GM19035 (cell line): ENCODE data around the gene THSD4.

Experiments used
- ATAC-seq: cut with Tn5 transposase; IDR thresholded peaks from one replicate; pipeline ENCODE4 v1.9.1; 2021; ENCODE audit not compliant: unreplicated experiment

The THSD4 gene

GRCh38 chr15:71511796-71512681 lies 396.8 kb downstream of the THSD4 start:
- ATAC-seq: no peak

DNA sequence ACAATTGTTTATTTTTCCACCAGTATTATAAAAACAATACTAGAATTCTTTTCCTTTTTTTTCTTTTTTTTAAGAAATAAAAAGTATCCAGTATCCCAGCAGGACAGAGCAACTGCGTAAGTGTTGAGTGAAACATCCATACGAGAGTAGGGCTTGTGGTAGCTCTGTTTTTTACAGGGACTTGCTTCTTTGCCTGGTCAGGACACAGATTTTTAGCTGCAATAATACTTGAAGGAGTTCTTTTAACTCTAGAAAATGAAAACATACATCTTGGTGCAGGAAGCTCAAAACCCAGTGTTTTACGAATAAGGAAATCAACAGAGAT lies 397.4 kb downstream of the THSD4 start:
- no peak for ATAC-seq

DNA sequence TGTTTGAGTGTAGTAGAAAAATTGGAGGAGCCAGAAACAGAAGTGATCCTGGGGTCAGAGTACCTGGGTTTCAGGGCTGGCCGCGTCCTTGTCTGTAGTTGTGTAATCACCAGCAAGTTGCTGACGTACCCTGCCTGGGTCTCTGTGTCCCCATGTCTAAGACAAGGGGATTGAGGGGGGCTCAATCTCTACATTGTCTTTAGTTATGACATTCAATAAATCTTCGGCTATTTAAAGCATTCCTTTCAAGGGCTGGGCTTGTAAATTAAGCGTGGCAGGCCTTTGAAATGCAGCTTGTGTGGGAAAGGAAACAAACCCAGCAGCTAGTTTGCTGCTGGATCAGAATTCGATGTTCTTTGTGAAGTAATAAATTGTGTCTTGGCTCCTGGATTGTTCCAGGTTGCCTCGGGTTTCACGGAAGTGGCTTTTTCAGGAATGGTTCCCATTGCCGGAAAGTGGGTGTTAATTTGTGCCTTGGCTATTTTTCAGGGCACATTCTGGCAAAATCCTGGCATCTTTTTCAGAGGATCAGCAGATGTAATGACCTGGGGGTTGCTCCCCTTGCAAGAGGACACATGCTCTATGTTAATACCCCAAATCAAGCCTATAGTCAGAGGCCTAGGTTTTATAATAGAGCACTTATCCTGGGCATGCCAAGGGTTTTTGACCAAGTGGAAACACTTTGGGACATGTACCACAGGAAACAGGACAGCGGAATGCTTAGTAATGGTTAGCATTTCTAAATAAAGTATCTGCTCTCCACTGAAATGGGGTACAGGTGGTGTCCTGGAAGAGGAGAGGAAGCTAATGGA lies 400.3 kb downstream of the THSD4 start:
- ATAC-seq: no peak

DNA sequence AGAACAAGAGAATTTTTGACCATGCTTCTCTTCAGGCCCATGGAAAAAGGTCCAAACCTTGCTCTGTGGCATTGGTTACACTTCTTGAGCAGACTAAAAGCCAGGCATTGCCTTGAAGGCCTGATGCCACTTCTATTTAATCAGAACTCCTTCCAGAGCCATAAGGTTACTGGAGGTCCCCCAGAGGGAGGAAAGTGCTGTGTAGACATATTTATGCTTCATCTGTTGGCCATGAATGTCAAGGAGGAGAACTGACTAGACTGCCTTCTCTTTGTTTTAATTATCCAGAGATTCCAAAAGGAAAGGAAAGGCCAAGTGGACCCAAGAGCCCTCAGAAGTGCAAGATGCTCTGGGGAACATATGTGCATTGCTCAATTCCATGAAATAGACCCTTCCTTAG lies 402.5 kb downstream of the THSD4 start:
- ATAC-seq: no peak

DNA sequence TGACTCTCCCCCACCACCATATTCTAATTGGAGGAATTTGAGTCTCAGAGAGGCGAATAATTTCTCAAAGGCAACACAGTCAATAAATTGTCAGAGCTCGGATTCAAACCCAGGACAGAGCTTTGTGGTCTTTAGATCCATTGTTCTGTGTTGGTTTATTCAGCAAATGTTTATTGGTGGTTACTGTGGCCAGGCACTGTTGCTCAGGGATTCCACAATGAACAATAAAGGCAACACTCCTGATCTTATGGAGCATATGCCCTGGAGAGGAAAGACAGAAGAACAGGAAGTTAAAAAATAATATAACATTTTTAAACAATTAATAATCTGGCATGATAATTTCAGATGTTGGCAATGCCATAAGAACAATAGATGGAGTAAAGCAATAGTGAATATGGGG lies 403.4 kb downstream of the THSD4 start:
- ATAC-seq: no peak

DNA sequence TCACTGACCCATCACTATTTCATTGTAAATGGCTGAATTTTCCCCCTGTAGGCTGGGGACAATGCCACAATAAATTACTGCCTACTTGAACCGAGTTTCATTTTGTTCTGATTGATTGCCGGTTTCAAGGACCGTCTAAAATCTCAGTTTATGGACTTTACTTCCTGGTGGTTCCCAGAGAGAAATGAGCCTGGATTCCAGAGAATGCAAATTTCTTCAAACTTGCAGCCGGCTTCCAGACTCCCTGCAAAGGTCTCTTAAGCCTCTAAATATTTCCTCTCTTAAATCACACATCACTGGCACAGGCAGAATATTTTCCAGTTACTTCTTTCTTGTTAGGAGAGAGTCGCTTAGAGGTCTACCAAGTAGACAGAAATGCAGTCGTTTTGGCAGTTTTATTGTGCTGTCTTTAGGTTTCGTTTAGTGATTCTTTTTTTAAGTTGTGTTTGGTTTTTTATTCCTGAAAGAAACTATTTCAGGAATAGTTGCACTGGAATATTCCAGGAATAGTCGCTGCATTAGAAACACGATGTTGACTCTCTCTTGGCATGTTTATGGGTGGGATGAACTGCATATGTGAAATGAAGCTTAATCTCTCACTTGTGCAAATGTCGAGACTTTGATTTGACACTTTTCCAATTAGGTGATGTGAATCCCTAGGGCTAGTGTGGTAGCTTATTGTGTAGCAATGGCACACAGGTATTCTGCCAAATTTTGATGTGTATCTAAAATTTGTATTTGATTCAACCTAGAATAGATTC lies 411.0 kb downstream of the THSD4 start:
- no peak for ATAC-seq

GRCh38 chr15:71529361-71529760 lies 414.1 kb downstream of the THSD4 start:
- ATAC-seq: no peak

DNA sequence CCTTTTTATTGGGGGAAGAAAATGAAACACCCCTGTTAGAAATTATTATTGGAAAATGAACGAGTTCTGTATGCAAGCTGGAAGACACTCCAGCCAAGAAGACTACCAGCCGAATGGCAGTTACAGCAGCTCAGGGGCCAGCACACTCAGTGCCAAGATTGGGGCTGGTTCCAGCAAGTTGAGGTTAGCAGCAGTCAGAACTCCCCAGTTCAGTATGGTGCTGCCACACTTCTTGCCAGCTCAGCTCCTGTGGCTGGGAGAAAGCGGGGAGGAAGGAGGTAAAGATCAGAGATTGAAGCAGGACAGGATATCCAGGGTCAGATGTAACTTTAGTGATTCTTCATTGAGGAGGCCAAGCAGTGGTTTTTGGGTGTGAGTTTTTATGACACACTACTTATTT lies 414.8 kb downstream of the THSD4 start:
- no peak for ATAC-seq

- no peak for ATAC-seq
These were observed 417.7 kb downstream of the THSD4 start for GRCh38 chr15:71532994-71533393.

- ATAC-seq: no peak
These were observed 422.9 kb downstream of the THSD4 start for GRCh38 chr15:71538181-71538580.

DNA sequence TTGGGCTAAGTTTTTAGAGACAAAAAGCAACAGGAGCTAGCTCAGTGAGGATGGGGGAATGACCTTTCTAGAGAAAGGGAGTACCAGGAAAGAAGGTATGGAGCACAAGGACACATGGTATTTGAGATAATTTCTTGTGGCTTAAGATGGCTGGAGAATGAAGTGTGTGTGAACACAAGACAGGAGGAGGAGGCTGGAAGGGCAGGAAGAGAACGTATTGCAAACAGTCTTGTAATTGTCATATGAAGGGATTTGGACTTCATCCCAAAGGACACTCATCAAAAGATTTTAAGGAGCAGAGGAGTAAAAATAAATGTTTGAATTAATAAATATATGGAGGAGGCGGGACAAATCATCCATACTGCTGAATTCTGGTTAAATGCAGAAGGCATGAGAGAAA lies 426.5 kb downstream of the THSD4 start:
- no peak for ATAC-seq

DNA sequence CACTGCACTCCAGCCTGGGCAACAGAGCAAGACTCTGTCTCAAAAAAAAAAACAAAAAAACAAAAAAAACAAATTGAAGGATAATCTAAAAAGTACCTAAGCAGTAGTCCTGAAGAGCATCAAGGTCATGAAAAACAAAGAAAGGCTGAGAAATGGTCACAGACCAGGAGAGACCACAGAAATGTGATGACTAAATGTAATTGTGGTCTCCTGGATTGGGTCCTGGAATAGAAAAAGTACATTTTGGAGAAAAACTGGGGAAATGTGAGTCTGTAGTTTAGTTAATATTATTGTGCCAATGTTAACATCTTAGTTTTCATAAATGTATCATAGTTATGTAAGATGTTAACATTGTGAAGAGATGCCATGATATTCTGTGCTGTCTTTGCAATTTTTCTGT lies 427.6 kb downstream of the THSD4 start:
- no peak for ATAC-seq

GRCh38 chr15:71543413-71543812 lies 428.1 kb downstream of the THSD4 start:
- no peak for ATAC-seq

DNA sequence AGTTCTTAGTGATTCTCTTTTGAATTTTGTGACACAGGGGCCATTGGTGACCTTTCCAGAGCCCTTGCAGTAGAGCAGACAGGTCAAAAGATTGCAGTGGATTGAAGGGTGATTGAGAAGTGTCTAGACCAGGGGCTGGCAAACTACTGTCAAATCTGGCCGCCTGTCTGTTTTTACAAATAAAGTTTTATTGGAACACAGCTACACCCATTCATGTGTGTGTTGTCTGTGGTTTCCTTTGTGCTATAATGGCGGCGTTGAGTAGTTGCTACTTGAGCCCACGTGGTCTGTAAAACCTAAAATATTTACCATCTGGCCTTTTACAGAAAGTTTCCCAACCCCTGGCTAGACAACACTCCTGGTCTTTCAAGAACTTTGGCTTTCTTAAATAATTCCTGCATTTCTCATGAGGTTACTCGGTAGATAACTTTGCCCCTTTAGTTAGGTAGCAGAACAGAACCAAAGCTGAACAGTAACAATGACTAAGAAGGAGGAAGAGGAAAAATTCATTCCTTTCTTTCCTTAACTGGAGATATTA lies 430.0 kb downstream of the THSD4 start:
- no peak for ATAC-seq

- no peak for ATAC-seq
These were observed 430.7 kb downstream of the THSD4 start for GRCh38 chr15:71545923-71546322.

- no peak for ATAC-seq
These were observed 431.7 kb downstream of the THSD4 start for GRCh38 chr15:71547011-71547410.

- ATAC-seq: no peak
These were observed 433.1 kb downstream of the THSD4 start for GRCh38 chr15:71548401-71548807.

GRCh38 chr15:71549091-71549490 lies 433.8 kb downstream of the THSD4 start:
- ATAC-seq: no peak

DNA sequence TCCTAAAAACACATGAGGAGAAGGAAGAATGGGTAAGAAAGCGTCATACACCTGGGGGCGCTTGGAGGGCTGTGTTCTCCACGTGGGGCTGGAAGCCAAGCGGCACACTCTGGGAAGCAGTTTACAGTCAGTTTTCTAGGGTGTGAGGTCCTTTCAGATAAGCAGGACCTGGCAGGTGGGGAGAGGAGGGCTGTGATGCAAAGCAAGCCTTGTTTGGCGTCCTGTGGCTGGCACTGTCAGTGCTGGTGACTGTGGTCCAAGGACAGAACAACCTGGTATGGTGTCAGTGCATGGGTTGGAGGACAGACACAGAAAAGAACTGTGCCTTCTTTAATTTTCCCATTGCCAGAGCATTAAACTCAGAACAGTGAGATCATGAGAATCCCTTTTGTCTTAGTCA lies 434.4 kb downstream of the THSD4 start:
- ATAC-seq: no peak

DNA sequence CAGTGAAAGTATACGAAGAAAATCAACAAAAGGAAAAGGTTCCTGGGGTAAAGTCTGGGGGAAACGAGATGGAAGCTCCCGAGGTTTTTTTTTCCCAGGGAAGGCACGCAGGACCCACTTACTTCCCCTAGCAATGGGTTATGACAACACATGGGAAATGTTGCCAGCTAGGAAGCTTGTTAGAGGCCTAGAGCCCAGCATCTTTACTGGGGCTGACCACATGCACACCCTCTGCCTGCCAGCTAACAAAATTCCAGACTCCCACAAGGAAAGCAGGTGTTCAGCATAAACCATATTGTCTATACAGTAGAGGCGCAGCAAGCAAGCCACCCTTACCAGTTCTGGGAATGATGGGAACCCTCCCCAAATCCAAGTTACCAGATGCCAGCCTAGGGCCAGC lies 436.3 kb downstream of the THSD4 start:
- no peak for ATAC-seq

GRCh38 chr15:71559098-71559497 lies 443.8 kb downstream of the THSD4 start:
- no peak for ATAC-seq
